COLO829 (cell line): Measurements from ENCODE around the gene SCYGR1.
"Not testable (repeated sequence)": the region's sequence is repeated elsewhere in the genome, so short reads cannot be mapped to it uniquely, and the experiment has no call there.

Source experiments
- DNase-seq: peaks from one replicate; pipeline ENCODE4 v3.0.0; 2012; ENCODE audit warnings: low spot score

The SCYGR1 gene, protein sequence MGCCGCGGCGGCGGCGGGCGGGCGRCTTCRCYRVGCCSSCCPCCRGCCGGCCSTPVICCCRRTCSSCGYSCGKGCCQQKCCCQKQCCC

DNA sequence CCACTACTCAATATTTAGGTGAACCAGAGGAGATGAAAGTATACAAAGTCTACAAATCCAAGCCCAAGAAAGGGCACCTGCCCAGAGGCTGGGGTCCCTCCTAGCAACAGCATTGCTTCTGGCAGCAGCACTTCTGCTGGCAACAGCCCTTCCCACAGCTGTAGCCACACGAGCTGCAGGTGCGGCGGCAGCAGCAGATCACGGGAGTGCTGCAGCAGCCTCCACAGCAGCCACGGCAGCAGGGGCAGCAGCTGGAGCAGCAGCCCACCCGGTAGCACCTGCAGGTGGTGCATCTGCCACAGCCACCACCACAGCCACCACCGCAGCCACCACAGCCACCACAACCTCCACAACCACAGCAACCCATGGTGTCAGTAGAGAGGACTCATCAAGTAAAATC is at the start of gene SCYGR1:
Gene SCYGR1, minus strand, starts transcription at position 367 of the 400 bp plus-strand sequence. Its CDS starts 0 bp downstream, at position 367.
- DNase-seq: not testable (repeated sequence)

DNA sequence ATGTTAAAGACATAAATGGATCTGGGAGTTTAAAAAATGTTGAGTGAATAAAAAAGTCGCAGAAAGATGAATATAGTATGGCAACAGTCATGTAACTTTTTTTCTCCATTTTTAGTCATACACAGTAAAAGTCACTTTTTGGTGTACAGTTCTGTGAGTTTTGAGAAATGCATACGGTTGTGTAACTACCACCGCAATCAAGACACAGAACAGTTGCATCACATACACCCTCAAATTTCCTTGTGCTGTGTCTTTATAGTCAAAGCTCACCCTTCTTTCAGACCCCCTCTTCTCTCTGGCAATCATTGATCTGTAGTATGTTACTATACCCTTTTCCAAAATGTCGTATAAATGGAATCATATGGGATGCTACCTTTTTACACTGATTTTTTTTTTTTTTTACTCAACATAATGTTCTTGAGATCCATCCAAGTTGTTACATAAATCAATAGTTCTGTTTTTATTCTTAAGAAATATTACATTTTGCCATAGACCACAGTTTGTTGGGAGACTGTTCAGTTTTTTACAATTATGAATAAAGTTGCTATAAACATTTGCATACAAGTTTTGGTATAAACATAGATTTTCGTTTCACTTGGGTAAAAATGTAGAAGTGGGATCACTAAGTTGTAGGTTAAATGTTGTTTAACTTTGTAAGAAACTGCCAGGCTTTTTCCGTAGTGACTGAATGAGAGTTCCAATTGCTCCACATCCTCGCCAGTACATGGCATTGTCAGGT is 48.9 kb upstream of the SCYGR1 start:
- DNase-seq: no peak

DNA sequence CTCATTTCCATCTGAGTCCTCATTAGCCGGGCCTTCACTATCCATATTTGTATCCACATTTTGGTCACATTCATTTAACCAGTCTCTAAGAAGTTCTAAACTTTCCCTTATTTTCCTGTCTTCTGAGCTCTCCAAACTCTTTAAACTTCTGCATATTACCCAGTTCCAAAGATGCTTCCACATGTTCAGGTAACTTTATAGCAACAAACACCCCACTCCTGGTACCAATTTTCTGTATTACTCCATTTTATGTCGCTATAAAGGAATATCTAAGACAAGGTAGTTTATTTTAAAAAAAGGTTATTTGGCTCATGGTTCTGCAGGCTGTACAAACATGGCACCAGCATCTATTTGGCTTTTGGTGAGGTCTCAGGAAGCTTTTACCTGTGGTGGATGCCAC is 45.4 kb upstream of the SCYGR1 start:
- DNase-seq: no peak

DNA sequence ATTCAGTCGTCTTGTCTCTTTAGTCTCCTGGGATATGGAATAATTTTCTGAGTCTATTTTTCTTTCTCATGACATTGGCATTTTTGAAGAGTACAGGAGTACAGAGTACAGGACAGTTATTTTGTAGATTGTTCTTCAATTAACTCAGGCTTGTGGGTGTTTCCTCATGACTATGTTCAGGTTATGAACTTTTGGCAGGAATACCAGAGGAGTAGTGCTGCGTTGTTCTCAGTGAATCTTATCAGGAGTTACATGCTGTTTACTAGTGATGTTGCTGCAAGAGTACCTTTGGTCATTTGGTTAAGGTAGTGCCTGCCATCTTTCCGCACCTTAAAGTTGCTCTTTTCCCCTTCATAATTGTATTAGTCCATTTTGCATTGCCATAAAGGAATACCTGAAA is 42.9 kb upstream of the SCYGR1 start:
- no peak for DNase-seq

DNA sequence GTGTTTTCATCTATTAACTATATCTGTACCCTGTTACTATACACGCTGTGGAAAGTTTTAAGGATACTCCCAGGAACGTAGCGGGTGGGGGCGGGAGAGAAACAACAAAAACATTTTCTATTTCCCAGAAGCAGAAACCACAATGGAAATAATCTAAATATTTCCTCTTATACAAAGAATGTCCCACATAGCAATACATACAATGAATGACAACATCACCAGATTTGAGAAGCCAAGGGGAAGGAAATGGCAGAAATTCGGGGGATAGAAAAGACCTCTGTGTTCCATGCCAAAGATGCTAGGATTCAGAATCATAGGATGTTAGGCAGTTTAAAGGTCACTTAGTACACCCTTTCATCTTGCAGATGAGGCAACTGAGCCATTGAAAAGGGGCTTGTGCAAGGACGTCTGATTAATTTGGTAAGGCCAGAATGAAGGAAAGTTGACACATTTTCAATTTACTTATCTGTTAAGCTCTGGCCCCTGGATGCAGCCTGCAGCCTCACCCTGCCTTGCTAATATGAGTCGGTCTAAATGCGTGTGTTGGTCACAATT is 41.1 kb upstream of the SCYGR1 start:
- DNase-seq: peak; percentile 68

DNA sequence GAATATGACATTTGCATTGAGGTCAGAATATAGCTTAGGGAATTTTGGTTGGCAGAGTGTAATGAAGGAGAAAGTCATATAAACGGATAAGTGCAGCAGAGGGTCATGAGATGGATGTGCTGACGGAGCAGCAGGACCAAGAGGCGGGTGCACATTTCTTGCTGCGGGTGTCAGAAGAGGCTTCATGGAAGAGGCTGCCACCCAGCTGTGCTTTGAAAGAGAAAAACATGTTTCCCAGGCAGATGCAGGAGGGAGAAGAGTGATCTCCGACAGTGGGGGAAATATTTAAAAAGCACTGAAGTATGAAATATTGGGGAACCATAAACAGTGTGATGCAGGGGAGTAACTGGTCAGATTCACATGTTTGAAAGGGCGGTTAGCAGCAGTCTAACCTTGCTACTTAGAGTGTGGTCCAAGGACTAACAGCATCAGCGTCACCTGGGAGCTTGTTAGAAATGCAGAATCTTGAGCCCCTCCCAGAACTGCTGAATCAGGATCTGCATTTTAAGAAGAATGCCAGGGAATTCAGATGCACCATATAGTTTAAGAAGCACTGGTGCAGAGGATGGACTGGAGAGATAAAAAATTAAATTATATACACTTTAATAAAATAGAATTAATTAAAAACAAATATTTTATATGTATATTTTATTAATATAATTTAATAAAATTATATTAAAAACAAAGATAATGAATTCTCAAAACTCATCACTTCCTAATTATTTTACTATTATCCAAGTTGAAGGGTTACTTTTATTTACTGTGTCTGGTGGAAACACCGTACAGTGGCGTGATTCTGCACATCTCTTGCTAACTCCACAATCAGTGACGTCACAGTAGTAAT is 36.1 kb upstream of the SCYGR1 start:
- no peak for DNase-seq

DNA sequence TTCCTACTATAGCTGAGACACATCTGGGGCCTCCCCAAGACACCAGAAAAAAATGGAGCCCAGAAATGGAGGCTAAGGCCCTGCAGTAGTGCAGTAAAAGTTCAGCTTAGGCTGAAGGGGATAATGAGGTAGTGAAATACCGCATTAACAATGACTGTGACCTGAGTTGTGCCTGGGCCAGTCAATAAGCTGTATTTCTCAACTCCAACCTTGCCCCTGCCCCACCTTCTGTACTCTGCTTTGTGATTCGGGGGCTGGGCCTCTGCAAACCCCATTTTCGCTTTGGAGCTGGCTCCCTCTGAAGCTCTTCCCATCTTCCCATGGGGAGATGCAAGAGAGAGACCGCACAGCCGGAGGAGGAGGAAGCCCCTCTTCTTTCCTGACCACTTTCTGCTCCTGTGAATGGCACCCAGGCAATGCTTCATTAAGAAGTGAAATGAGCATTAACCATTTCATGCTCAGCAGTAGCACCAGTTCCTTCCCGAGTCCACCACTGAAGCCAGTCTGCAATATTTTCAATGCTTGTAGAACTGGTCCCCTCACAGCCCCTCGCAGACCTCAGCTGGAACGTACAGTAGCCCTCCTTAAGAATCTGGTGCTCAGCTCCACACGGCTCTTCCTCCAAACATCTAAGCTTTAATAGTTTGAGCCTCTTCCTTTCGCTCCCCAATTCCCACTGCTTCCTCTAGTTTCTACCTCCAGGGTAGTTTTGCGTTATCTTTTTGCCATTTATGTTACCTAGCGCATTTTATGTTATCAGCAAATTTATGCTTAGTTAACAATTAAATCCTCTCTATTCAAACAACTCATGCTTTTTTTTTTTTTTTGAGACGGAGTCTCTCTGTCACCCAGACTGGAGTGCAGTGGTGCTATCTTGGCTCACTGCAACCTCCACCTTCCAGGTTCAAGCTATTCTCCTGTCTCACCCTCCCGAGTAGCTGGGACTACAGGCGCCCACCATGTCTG is 32.6 kb upstream of the SCYGR1 start:
- no peak for DNase-seq

DNA sequence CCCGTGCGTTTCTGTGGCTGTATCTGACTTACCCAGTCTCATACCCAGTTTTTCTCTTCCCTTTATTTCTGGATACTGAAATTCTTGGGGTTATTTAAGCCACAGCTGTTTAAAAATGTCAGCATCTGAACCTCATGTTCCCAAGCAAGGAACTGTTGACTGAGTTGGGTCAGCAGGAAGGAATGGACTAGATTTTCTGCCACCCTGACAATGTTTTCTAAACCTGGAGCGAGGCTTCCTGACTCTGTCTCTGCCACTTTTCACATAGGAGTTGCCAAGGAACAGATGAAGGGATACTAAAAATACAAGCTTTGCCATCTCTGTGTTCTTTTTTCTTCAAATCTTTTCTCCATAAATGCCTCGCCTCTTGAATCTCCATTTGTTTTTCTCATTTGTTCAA is 29.0 kb upstream of the SCYGR1 start:
- no peak for DNase-seq

DNA sequence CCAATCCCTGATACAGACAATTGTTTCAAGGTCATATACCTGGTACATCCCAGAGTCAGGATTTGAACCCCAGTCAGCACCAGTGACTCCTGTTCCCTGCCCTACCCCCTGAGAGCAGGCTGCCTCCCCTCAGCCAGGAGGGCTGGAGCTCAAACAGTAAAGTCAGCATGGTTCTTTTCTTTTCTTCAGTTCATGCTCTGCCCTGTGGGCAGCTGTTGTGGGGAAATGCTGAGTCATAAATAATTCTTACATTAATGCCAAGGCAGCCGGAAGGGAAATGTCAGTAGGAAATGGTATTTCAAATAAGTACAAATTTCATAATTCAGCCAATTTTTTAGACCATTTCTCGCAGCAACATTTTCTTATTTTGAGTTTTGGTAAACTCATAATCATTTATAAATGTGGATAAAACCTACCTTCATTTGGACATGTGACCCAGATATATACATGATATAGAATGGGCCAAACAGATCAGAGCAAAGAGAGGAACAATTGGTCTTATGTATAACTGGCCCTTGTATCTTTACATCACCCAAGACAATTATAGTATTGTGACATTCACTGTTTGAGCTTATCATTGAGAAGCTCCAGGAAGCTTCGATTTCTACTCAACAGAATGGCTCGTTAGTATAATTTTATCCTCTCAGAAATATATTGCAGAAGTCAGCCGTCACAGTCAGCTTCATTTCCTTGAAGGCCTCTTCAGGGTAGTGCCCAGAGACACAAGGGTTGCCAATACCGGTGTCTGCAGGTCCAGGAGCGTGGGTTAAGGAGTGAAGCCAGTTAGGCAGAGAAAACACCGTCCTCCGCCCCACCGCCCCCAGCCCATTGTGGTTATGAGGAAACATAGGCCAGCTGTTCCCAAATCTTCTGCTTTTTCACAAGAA is 28.0 kb upstream of the SCYGR1 start:
- peak; percentile 74 for DNase-seq

DNA sequence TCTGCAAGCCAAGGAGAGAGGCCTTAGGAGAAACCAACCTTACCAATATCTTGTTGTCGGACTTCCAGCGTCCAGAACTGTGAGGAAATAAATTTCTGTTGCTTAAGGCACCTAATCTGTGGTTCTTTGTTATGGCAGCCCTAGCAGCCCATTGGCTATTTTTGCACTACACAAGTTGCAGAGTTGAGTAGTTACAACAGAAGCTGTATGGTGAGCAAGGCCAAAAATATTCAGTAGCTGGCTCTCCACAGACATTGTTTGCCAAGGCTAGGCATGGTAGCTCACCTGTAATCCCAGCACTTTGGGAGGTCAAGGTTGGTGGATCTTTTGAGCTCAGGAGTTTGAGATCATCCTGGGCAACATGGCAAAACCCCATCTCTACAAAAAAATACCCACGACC is 27.1 kb upstream of the SCYGR1 start:
- no peak for DNase-seq

DNA sequence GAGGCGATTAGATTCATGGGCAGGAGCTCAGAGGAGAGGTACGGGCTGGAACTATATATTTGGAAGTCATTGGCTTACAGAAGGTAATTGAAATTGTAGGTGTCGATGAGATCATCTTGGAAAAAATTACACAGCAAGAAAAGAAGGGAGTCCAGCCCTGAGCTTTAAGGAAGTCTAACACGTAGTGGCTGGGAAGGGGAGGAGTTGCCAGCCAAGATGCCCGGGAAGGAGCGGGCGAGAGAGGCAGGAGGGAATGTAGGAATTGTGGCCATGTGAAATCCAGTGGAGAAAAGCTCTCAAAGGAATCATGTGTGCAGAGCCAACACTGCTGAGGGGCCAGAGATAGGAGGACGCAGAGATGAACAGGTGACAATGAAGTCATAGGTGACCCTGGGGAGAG is 25.6 kb upstream of the SCYGR1 start:
- no peak for DNase-seq

DNA sequence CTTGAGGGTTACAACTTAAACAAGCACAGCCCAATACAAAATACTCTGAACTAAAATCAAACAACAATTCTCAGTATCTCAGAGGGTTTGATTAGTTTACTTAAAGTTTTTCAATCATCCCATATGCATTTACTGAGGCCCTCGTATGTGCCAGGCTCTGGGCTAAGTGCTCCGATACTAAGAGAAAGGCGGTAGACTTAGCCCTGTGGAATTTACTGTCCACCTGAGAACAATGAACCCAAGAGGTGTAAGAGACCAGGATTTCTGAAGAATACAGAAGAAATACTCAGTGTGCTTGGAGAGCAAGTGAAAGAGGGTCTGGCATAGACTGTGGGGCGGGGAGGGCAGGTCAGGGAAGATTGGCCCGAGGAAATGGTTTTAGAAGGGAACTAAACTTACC is 25.1 kb upstream of the SCYGR1 start:
- no peak for DNase-seq

DNA sequence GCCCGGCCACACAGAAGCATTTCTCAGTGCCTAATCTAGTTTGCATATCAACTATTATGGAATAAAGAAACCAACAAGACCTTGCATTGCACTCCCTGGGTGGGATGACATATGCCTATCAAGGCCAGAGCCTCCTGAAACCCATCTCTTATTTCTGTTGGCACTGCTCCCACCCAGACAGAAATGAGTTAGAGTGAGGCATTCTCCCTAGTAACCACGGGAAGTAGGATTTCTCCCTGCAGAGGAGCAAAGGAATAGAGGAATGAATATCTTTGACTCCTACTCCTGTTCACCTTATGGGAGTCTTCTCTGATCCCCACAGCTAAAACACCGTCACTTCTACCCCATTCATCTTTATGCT is 24.2 kb upstream of the SCYGR1 start:
- DNase-seq: no peak

DNA sequence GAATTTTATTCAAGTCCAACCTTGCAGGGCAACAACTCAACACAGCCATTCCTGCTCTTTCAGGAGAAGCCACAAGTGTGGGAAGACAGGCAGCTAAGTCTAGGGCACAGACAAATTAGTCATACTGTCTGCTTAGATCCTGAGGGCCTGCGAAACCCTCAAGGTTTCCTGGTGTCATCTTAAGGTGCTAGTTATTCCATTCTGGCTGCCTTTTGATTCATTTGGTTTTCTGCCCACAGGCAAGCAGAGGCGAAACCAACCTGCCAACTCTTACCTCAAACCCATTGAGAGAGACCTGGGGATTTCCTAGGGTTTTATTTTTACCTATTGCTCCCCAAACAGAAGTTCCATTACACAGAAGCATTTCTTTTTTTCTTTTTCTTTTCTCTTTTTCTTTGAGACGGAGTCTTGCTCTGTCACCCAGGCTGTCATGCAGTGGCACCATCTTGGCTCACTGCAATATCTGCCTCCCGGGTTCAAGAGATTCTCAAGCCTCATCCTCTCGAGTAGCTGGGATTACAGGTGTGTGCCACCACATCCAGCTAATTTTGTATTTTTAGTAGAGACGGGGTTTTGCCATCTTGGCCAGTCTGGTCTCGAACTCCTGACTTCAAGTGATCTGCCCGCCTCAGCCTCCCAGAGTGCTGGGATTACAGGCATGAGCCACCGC is 23.7 kb upstream of the SCYGR1 start:
- no peak for DNase-seq

DNA sequence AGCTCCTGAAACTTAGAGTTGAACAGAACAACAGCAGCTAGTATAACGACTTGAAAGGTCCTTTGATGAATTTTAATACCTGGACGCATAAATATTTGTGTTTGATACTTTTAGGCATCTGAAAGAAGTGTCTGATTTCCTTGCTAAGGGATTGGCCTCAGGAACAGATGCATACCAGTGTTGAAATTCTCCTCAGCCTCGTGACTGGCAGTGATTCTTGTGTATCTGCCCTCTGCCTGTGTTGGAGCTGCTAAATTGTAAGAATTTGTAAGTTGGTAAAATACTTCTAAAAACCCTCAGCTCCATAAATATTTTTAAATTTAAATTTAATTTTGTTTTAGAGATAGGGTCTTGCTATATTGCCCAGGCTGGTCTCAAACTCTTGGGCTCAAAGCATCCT is 22.4 kb upstream of the SCYGR1 start:
- no peak for DNase-seq

DNA sequence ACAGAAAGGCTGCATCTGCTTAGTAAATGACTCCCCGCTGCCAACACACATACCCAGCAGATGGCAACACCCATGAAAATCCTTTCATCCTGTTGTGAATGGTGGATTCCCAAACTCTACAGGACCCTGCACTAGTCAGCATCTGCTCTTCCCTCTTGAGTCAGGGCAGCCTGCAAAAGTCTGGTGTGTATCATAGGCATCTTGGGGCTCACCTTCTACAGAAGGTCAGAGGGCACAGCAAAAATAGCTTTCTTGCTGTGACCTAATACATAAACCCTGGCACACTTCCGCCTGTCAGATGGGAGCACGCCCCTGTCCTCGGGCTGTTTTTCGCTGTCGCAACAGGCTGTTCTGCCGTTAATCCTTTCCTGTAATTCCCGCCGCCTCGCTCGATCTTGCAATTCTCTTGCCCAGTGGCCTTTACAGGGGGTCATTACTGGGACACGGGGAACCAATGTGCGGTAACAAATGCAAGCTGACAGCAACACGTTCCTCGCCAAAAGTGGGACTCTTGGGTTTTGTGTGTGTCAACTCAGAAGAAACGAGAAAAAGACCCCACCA is 19.9 kb upstream of the SCYGR1 start:
- no peak for DNase-seq

DNA sequence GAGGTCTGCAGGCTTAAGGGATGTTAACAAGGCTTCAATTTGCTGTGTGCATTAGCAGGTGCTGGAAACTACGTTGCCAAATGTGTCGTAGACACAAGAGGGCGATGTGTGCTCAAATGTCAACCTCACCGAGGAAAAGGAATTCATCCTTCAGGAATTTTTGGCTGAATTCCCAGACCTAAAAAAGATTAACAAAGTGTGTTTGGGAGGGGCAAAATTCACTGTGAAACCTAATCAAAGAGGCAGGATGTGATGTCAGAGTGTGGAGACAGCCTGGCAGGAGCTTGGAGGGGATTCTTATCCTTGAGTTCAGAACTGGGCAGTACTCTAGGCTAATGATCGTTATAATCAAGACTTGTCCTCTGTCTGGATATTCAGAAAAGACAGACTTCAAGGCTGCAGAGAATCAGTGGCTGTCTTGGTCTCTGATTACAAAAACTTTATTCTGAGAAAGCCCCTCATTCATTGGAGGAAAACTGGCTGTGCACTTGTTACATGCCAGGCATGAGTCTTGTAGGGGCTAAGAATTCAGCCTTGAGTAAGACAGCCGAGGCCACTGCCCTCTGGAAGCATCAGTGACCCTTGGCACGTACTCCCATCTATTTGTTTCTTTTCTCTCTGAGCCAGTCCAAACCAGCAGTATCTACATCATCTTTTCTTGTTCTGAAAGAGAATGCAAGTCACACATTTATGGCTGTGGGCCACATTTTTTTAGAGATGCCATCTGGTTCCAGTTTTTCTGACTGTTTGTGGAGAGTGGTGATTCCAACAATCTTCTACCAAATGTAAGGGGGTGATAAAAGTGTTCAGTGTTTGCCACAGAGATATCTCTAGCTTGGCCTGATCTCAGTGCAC is 18.7 kb upstream of the SCYGR1 start:
- peak; percentile 98 for DNase-seq

DNA sequence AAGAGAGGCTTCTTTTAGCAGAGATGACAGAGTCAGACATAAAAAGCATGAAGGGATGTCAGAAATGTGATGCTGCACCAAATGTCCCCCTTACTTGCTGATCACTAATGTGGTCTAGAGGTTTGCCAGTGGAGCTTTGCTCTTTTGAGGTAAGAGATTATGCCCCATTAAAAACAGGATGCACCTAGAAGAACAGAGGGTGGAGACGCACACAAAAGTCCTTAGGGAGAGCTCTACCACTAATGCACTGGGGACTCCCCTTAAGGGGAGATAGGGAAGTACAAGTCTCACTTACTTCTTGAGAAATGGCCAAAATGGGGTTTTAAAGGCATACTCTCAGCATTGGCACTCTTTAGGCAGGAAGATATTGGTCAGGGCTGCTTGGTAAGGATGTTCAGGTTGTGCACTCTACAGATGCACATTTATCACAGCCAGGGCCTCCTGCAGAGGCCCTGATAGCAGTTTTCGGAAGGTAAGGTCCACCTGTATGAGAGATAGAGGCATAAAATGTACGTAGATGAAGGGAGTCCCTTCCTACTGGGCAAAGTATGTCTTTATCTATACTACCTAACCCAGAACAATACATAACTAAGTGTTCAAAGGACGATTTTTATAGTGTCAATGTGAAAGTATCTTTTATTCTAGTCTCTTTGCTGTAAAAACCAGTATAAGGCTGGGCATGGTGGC is 17.0 kb upstream of the SCYGR1 start:
- DNase-seq: no peak
